ENCODE measurements around the gene ANKS1B. TPM values are rescaled to one million over a fixed set of nuclear protein-coding genes. Genes with fewer than 3 reads are reported as not detected.

The ANKS1B gene
- total RNA-seq, 1 donor from 2014 or later = 0.46 TPM

DNA sequence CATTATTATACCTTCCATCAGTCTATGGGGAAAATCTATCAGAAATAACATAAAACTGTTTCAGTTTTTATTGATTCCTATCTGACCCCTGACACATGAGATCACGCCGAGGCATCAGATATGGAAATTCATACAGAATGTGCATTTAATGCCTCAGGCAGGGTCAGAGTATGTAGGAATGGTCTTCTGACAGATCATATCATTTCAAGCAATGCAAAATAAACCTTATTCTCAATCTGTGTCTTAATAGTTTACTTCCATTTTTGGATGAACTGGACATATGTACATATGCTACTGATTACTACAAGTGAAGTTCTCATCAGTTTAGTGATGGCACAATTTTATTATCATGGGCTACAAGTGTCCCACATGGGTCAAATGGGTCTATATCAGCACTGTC is 150.0 kb downstream of the ANKS1B start:
- no peak for DNase-seq (ENCODE audit: low read depth)
- TF ChIP-seq, protein P1, sequence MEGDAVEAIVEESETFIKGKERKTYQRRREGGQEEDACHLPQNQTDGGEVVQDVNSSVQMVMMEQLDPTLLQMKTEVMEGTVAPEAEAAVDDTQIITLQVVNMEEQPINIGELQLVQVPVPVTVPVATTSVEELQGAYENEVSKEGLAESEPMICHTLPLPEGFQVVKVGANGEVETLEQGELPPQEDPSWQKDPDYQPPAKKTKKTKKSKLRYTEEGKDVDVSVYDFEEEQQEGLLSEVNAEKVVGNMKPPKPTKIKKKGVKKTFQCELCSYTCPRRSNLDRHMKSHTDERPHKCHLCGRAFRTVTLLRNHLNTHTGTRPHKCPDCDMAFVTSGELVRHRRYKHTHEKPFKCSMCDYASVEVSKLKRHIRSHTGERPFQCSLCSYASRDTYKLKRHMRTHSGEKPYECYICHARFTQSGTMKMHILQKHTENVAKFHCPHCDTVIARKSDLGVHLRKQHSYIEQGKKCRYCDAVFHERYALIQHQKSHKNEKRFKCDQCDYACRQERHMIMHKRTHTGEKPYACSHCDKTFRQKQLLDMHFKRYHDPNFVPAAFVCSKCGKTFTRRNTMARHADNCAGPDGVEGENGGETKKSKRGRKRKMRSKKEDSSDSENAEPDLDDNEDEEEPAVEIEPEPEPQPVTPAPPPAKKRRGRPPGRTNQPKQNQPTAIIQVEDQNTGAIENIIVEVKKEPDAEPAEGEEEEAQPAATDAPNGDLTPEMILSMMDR (conservative IDR thresholded peaks at IDR 0.05; ENCODE audit: low read depth, low read length) = no peak
- H3K4me3 ChIP-seq (ENCODE audit: low read depth, low read length) = no peak overlapping the region

DNA sequence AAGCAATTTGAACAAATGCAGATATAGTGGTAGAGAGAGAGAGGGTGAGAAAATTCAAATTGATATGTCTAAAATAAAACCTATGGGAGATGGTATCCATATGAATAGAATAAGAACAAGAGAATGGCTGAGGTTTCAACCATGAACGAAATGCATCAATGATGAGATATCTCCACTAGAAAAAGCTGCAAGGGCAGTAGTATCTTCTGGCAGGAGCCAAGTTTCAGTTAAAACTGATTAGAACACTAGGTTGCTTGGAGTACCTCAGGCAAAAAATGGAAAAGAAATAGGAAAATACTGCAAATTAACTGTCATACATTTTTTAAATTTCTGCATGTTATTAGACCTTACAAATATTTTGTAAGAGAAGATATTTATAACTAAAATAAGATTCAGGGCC is 151.3 kb downstream of the ANKS1B start:
- no peak for DNase-seq (ENCODE audit: low read depth)
- TF ChIP-seq, protein P1 (conservative IDR thresholded peaks at IDR 0.05; ENCODE audit: low read depth, low read length) = no peak
- H3K4me3 ChIP-seq (ENCODE audit: low read depth, low read length) = no peak overlapping the region

DNA sequence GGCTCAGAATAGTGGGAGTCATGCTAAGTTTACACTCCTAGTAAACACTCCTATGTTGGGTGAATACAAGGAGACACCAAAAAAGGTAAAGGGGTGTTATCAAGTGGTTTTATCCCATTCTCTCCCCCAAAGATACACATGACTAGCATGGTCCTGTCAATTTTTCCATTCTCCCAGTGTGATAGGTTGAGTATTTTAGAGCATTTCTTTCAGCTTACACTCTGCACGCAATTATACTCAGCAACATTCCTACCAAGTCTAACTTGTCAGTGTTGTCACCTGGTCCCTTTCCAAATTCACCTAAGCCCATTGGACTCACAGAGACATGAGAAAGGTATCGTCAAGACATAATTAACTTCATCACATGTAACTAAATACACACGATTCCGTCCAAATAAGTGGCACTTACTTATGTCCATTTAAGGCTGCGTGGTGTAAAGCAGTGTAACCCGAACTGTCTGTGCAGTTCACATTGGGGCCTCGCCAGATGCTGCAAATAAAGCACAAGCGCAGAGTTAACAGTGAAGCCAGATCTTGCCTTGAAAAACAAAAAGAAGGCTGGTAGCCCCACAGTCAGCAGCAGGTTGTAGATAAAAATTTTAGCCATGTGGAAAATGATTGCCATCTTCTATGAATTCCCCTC is 159.7 kb downstream of the ANKS1B start:
- TF ChIP-seq, protein P1 (conservative IDR thresholded peaks at IDR 0.05; ENCODE audit: low read depth, low read length) = no peak
- DNase-seq (ENCODE audit: low read depth) = no peak
- no peak overlapping the region for H3K4me3 ChIP-seq (ENCODE audit: low read depth, low read length)

DNA sequence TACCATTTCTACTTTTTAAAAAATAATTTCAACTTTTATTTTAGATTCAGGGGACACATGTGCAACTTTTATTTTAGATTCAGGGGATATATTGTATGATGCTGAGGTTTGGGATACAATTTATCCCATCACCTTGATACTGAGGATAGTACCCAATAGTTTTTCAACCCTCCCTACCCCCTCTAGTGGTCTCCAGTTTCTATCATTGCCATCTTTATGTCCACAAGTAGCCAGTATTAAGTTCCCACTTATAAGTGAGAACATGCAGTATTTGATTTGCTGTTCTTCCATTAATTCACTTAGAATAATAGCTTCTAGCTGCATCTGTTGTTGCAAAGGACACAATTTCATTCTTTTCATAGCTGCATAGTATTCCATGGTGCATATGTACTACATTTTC is 162.5 kb downstream of the ANKS1B start:
- no peak overlapping the region for H3K4me3 ChIP-seq (ENCODE audit: low read depth, low read length)
- TF ChIP-seq, protein P1 (conservative IDR thresholded peaks at IDR 0.05; ENCODE audit: low read depth, low read length) = no peak
- no peak for DNase-seq (ENCODE audit: low read depth)

DNA sequence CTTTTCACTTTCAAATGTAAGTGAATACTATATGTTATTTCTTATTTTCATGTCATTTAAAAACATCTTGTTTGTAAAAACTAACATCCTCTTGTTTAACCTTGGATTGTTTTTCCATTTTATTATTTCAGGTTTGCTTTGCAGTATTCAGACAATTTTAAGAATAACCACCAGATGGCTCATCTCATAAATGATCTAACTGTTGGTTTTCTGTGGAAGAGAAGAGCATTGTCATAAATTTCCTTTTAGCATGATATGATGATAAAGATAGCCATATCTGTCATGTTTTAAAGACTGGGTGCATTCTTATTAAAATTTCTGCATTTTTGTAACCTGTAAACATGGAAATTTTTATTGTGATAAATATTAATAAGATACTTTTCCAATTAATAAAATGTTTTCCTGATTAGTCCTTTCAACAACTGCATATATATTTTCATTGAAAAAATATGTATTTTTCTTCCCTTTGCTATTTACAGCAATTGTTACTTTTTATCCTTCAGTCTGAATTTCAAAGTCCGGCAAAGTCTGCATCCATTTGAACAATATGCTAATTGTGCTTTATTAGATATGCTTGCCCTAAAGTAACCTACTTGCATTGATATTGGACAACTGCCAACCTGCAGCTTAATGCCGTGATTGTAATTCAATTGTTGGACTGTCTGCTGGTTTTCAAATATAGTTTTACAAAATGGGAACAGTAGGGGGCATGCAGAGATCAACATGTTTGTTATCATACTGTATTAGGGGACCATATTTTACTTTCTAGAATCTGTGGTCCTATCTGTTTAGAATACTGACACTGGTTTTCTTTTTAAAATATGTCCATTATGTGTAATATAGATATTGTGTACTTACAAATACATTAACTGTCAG is 173.8 kb downstream of the ANKS1B start:
- no peak for DNase-seq (ENCODE audit: low read depth)
- TF ChIP-seq, protein P1 (conservative IDR thresholded peaks at IDR 0.05; ENCODE audit: low read depth, low read length) = peak; percentile 40
- H3K4me3 ChIP-seq (ENCODE audit: low read depth, low read length) = no peak overlapping the region

- TF ChIP-seq, protein P1 (conservative IDR thresholded peaks at IDR 0.05; ENCODE audit: low read depth, low read length) = no peak
- DNase-seq (ENCODE audit: low read depth) = no peak
- no peak overlapping the region for H3K4me3 ChIP-seq (ENCODE audit: low read depth, low read length)
These were observed 174.8 kb downstream of the ANKS1B start for GRCh38 chr12:99809909-99810308.
